GM21367 (cell line): ENCODE data around the gene MED12L.

Experiments
- ATAC-seq: cut with Tn5 transposase; IDR thresholded peaks from one replicate; pipeline ENCODE4 v1.9.1; 2021; ENCODE audit not compliant: unreplicated experiment

MED12L gene

GRCh38 chr3:151171145-151171757 lies 85.8 kb downstream of the MED12L start:
- peak; percentile 63 for ATAC-seq

- ATAC-seq: no peak
Measured at GRCh38 chr3:151174351-151174750, 88.9 kb downstream of the MED12L start.

GRCh38 chr3:151175952-151176351 lies 90.5 kb downstream of the MED12L start:
- no peak for ATAC-seq

- ATAC-seq: no peak
Measured at GRCh38 chr3:151178208-151178845, 92.9 kb downstream of the MED12L start.

GRCh38 chr3:151182349-151183079 lies 97.0 kb downstream of the MED12L start:
- ATAC-seq: no peak

- ATAC-seq: no peak
Measured at GRCh38 chr3:151183265-151183671, 97.8 kb downstream of the MED12L start.

- no peak for ATAC-seq
Measured at GRCh38 chr3:151191095-151191494, 105.6 kb downstream of the MED12L start.

- no peak for ATAC-seq
Measured at GRCh38 chr3:151192545-151192944, 107.1 kb downstream of the MED12L start.

GRCh38 chr3:151195826-151196225 lies 110.4 kb downstream of the MED12L start:
- no peak for ATAC-seq

GRCh38 chr3:151196434-151196833 lies 111.0 kb downstream of the MED12L start:
- no peak for ATAC-seq

GRCh38 chr3:151197228-151197627 lies 111.8 kb downstream of the MED12L start:
- ATAC-seq: no peak

- no peak for ATAC-seq
Measured at GRCh38 chr3:151197981-151198767, 112.7 kb downstream of the MED12L start.

GRCh38 chr3:151198849-151199248 lies 113.4 kb downstream of the MED12L start:
- no peak for ATAC-seq

- ATAC-seq: no peak
Measured at GRCh38 chr3:151199554-151200438, 114.3 kb downstream of the MED12L start.

- ATAC-seq: no peak
Measured at GRCh38 chr3:151200586-151200985, 115.1 kb downstream of the MED12L start.

- no peak for ATAC-seq
Measured at GRCh38 chr3:151201051-151201730, 115.7 kb downstream of the MED12L start.

GRCh38 chr3:151203051-151203420 lies 117.6 kb downstream of the MED12L start, which contains the start of gene GPR171:
Gene GPR171 (minus strand): TSS chr3:151203216. CDS start chr3:151199386, 3,830 bp downstream.
- peak; percentile 90 for ATAC-seq

GRCh38 chr3:151204530-151205402 lies 119.3 kb downstream of the MED12L start:
- ATAC-seq: no peak

GRCh38 chr3:151205482-151205881 lies 120.0 kb downstream of the MED12L start:
- ATAC-seq: no peak
